Gastrocnemius medialis (tissue), 4 donors: ENCODE data around the gene DGCR2.
"Not testable (repeated sequence)": the region's sequence is repeated elsewhere in the genome, so short reads cannot be mapped to it uniquely, and the experiment has no call there.

ENCODE experiments used
- POLR2A ChIP-seq, 2 donors: fragments of 450-650 bp; IDR thresholded peaks; one replicate each; pipeline ENCODE4 v1.6.1; 2017; ENCODE audit warnings: antibody characterized with exemption in 2 of 2, mild to moderate bottlenecking in 2 of 2, moderate library complexity in 2 of 2
- TF ChIP-seq, protein P1 (sequence below), 5 experiments: fragments of 450-650 bp in 3 of 5; fragments of 200-600 bp in 2 of 5; sonication (generic) in 2 of 5; IDR thresholded peaks in 4 of 5; conservative IDR thresholded peaks in 1 of 5; 1 replicate in 4 of 5; 2 replicates in 1 of 5; pipeline ENCODE4 v1.5.1; 2016 to 2019; ENCODE audit warnings: antibody characterized with exemption in 5 of 5, mild to moderate bottlenecking in 3 of 5, moderate library complexity in 3 of 5

- TF ChIP-seq, protein P1, sequence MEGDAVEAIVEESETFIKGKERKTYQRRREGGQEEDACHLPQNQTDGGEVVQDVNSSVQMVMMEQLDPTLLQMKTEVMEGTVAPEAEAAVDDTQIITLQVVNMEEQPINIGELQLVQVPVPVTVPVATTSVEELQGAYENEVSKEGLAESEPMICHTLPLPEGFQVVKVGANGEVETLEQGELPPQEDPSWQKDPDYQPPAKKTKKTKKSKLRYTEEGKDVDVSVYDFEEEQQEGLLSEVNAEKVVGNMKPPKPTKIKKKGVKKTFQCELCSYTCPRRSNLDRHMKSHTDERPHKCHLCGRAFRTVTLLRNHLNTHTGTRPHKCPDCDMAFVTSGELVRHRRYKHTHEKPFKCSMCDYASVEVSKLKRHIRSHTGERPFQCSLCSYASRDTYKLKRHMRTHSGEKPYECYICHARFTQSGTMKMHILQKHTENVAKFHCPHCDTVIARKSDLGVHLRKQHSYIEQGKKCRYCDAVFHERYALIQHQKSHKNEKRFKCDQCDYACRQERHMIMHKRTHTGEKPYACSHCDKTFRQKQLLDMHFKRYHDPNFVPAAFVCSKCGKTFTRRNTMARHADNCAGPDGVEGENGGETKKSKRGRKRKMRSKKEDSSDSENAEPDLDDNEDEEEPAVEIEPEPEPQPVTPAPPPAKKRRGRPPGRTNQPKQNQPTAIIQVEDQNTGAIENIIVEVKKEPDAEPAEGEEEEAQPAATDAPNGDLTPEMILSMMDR (IDR thresholded peaks at IDR 0.05 in 4 of 5, conservative IDR thresholded peaks at IDR 0.05 in 1 of 5): not testable (repeated sequence)
- TF ChIP-seq POLR2A (IDR thresholded peaks at IDR 0.05): not testable (repeated sequence)
Observed at GRCh38 chr22:19032898-19033567, 89.2 kb downstream of the DGCR2 start.
